Chondrocyte (in vitro differentiated cells): ENCODE measurements around the gene MOAP1. TPM values are rescaled to one million over a fixed set of nuclear protein-coding genes. Genes with fewer than 3 reads are reported as not detected.
A peak's percentile ranks its signal among the peaks of the same experiment; 100 is the strongest.
"Not testable (repeated sequence)": the region's sequence is repeated elsewhere in the genome, so short reads cannot be mapped to it uniquely, and the experiment has no call there.

Source experiments
- DNase-seq: peaks from one replicate; pipeline ENCODE4 v3.0.0; 2021; ENCODE audit warnings: mixed read lengths, low spot score
- H3K27ac Mint-ChIP-seq: one replicate; pipeline ENCODE4 v1.8.0; 2021; ENCODE audit warnings: mild to moderate bottlenecking, moderate library complexity, mixed read lengths; ENCODE audit not compliant: unreplicated experiment
- H3K27me3 Mint-ChIP-seq: 2 replicates; pipeline ENCODE4 v1.8.0; 2021; ENCODE audit warnings: low read depth, mixed read lengths
- H3K36me3 Mint-ChIP-seq: 2 replicates; pipeline ENCODE4 v1.8.0; 2021; ENCODE audit warnings: low read depth, mixed read lengths
- H3K4me1 Mint-ChIP-seq: 2 replicates; pipeline ENCODE4 v1.8.0; 2021; ENCODE audit warnings: low read depth, mild to moderate bottlenecking, mixed read lengths
- H3K4me3 Mint-ChIP-seq: one replicate; pipeline ENCODE4 v1.8.0; 2021; ENCODE audit warnings: mild to moderate bottlenecking, moderate library complexity, mixed read lengths; ENCODE audit not compliant: unreplicated experiment
- H3K9me3 Mint-ChIP-seq: 2 replicates; pipeline ENCODE4 v1.8.0; 2021; ENCODE audit warnings: low read depth, mixed read lengths
- CTCF ChIP-seq: fragments of 200-600 bp; sonication (generic); IDR thresholded peaks from 2 replicates; pipeline ENCODE4 v1.5.0; 2021; ENCODE audit warnings: antibody characterized with exemption, mild to moderate bottlenecking, moderate library complexity
- total RNA-seq: library from RNA; stranded (reverse); gene quantifications from 3 replicates; pipeline ENCODE4 v1.2.1, GENCODE V29; 2021

Gene MOAP1
- total RNA-seq, 1 donor from 2014 or later, result 18.1 TPM

- DNase-seq, result no peak
- H3K4me1 Mint-ChIP-seq, result no peaks in the 10 kb centered on the region
- peaks cover 22% of the 10 kb centered on the region for H3K27me3 Mint-ChIP-seq
- H3K36me3 Mint-ChIP-seq, result no peaks in the 10 kb centered on the region
- H3K4me3 Mint-ChIP-seq, result no peak overlapping the region
- no peak for TF ChIP-seq CTCF
- H3K9me3 Mint-ChIP-seq, result no peaks in the 10 kb centered on the region
- H3K27ac Mint-ChIP-seq, result no peak overlapping the region
Measured at GRCh38 chr14:93146119-93146518, 38.6 kb downstream of the MOAP1 start.

GRCh38 chr14:93142854-93143652, 41.6 kb downstream of the MOAP1 start:
- Mint-ChIP-seq H3K27me3 (peaks cover 13% of the 10 kb centered on the region), H3K9me3 (no peaks in the 10 kb centered on the region), H3K4me3 (no peak overlapping the region), H3K36me3 (no peaks in the 10 kb centered on the region), H3K4me1 (peaks cover 5% of the 10 kb centered on the region), H3K27ac (no peak overlapping the region)
- no peak for TF ChIP-seq CTCF
- no peak for DNase-seq

- Mint-ChIP-seq H3K9me3 (no peaks in the 10 kb centered on the region), H3K36me3 (no peaks in the 10 kb centered on the region), H3K4me3 (no peak overlapping the region), H3K27ac (no peak overlapping the region), H3K4me1 (peaks cover 14% of the 10 kb centered on the region), H3K27me3 (peaks cover 5% of the 10 kb centered on the region)
- DNase-seq, result no peak
- TF ChIP-seq CTCF, result no peak
Measured at GRCh38 chr14:93137864-93138263, 46.8 kb downstream of the MOAP1 start.

GRCh38 chr14:93136508-93136907, 48.2 kb downstream of the MOAP1 start:
- H3K9me3 Mint-ChIP-seq, H3K27me3 Mint-ChIP-seq, H3K27ac Mint-ChIP-seq, H3K36me3 Mint-ChIP-seq, DNase-seq, H3K4me3 Mint-ChIP-seq: not testable (repeated sequence)
- H3K4me1 Mint-ChIP-seq, result peaks cover 14% of the 10 kb centered on the region

- no peak for TF ChIP-seq CTCF
- Mint-ChIP-seq H3K4me3 (no peak overlapping the region), H3K27me3 (peaks cover 5% of the 10 kb centered on the region), H3K4me1 (peaks cover 14% of the 10 kb centered on the region), H3K9me3 (no peaks in the 10 kb centered on the region), H3K36me3 (no peaks in the 10 kb centered on the region), H3K27ac (peak overlapping the region; percentile 45)
- no peak for DNase-seq
Measured at GRCh38 chr14:93136009-93136408, 48.7 kb downstream of the MOAP1 start.

GRCh38 chr14:93135399-93135798, 49.3 kb downstream of the MOAP1 start:
- Mint-ChIP-seq H3K27me3 (peaks cover 3% of the 10 kb centered on the region), H3K4me3 (no peak overlapping the region), H3K9me3 (no peaks in the 10 kb centered on the region), H3K4me1 (peaks cover 14% of the 10 kb centered on the region), H3K36me3 (no peaks in the 10 kb centered on the region), H3K27ac (no peak overlapping the region)
- TF ChIP-seq CTCF, result no peak
- DNase-seq, result no peak
